Fibroblast of upper back skin (primary cell): Measurements from ENCODE around the gene CELSR1.

ENCODE experiments used
- DNase-seq: peaks from one replicate; pipeline ENCODE4 v3.0.0-alpha.2; 2013

The CELSR1 gene

GRCh38 chr22:46360097-46360496 lies 177.3 kb downstream of the CELSR1 start:
- DNase-seq, result no peak

- DNase-seq, result no peak
Measured at GRCh38 chr22:46359362-46359761, 178.1 kb downstream of the CELSR1 start.

GRCh38 chr22:46358766-46359165 lies 178.7 kb downstream of the CELSR1 start:
- DNase-seq, result no peak

GRCh38 chr22:46357711-46358520 lies 179.5 kb downstream of the CELSR1 start:
- DNase-seq, result no peak

GRCh38 chr22:46356496-46357480 lies 180.6 kb downstream of the CELSR1 start:
- no peak for DNase-seq

GRCh38 chr22:46355996-46356471 lies 181.4 kb downstream of the CELSR1 start:
- no peak for DNase-seq

- peak; percentile 45 for DNase-seq
Measured at GRCh38 chr22:46355369-46355995, 181.9 kb downstream of the CELSR1 start.

GRCh38 chr22:46354993-46355305 lies 182.5 kb downstream of the CELSR1 start:
- DNase-seq, result no peak

GRCh38 chr22:46354176-46354992 lies 183.0 kb downstream of the CELSR1 start:
- DNase-seq, result no peak

GRCh38 chr22:46353483-46354105 lies 183.8 kb downstream of the CELSR1 start:
- DNase-seq, result no peak

GRCh38 chr22:46352691-46353386 lies 184.6 kb downstream of the CELSR1 start:
- peak; percentile 6 for DNase-seq

GRCh38 chr22:46352276-46352675 lies 185.1 kb downstream of the CELSR1 start:
- no peak for DNase-seq

GRCh38 chr22:46351767-46352166 lies 185.7 kb downstream of the CELSR1 start:
- no peak for DNase-seq

GRCh38 chr22:46351131-46351735 lies 186.2 kb downstream of the CELSR1 start:
- DNase-seq, result no peak

GRCh38 chr22:46350646-46351045 lies 186.8 kb downstream of the CELSR1 start:
- DNase-seq, result no peak

- DNase-seq, result no peak
Measured at GRCh38 chr22:46350121-46350520, 187.3 kb downstream of the CELSR1 start.

GRCh38 chr22:46349681-46350080 lies 187.7 kb downstream of the CELSR1 start:
- no peak for DNase-seq

GRCh38 chr22:46349238-46349637 lies 188.2 kb downstream of the CELSR1 start:
- DNase-seq, result no peak

- no peak for DNase-seq
Measured at GRCh38 chr22:46348099-46348695, 189.2 kb downstream of the CELSR1 start.

GRCh38 chr22:46347646-46348045 lies 189.8 kb downstream of the CELSR1 start:
- DNase-seq, result no peak
